Measurements from ENCODE around the gene USP49.
"Not testable (repeated sequence)": the region's sequence is repeated elsewhere in the genome, so short reads cannot be mapped to it uniquely, and the experiment has no call there.

Gene USP49

DNA sequence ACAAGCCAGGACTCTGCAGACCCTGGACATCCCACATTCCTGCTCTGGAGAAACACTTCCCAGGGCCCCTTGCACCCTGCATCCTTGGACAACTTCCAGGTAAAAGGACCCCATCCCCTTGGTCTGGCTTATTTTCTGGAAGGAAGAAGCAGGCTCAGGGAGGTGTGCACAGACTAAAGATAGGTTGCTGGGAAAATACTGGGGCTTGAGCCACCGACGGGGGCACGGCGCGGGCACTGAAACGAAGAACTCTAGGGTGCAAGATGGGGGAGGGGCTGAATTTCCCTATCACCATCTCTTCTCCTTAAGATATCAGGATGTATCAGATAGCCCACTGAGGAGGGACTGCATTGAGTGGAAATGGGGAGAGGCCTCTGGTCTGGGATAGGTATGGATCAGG is 116.3 kb downstream of the USP49 start:
- H3K27ac ChIP-seq (ENCODE audit: low read depth, low read length): no peak overlapping the region
- no peak overlapping the region for H3K9ac ChIP-seq (ENCODE audit: low read length)
- peaks cover 20% of the 10 kb centered on the region for H3K36me3 ChIP-seq (ENCODE audit: control insufficient read depth, insufficient read depth, low read length)

GRCh38 chr6:41777551-41778285 is 117.5 kb downstream of the USP49 start:
- H3K9ac ChIP-seq (ENCODE audit: low read length): no peak overlapping the region
- H3K36me3 ChIP-seq (ENCODE audit: control insufficient read depth, insufficient read depth, low read length): peaks cover 20% of the 10 kb centered on the region
- H3K4me1 ChIP-seq (ENCODE audit: control insufficient read depth, insufficient read depth, low read length): peaks cover 12% of the 10 kb centered on the region
- H3K27me3 ChIP-seq (ENCODE audit: control insufficient read depth, insufficient read depth, low read length): no peaks in the 10 kb centered on the region
- H3K27ac ChIP-seq (ENCODE audit: low read depth, low read length): no peak overlapping the region
- H3K4me3 ChIP-seq (ENCODE audit: low read length): no peak overlapping the region

More for the DNA sequence above, 116.3 kb downstream of the USP49 start:
- peaks cover 12% of the 10 kb centered on the region for H3K4me1 ChIP-seq (ENCODE audit: control insufficient read depth, insufficient read depth, low read length)
- peak overlapping the region; percentile 86 for H3K4me3 ChIP-seq (ENCODE audit: low read length)
- no peaks in the 10 kb centered on the region for H3K27me3 ChIP-seq (ENCODE audit: control insufficient read depth, insufficient read depth, low read length)

- no peak overlapping the region for H3K4me3 ChIP-seq (ENCODE audit: low read length)
- no peaks in the 10 kb centered on the region for H3K27me3 ChIP-seq (ENCODE audit: control insufficient read depth, insufficient read depth, low read length)
- peaks cover 32% of the 10 kb centered on the region for H3K36me3 ChIP-seq (ENCODE audit: control insufficient read depth, insufficient read depth, low read length)
- H3K27ac ChIP-seq (ENCODE audit: low read depth, low read length): no peak overlapping the region
- peaks cover 6% of the 10 kb centered on the region for H3K4me1 ChIP-seq (ENCODE audit: control insufficient read depth, insufficient read depth, low read length)
- H3K9ac ChIP-seq (ENCODE audit: low read length): no peak overlapping the region
These were observed 119.8 kb downstream of the USP49 start for GRCh38 chr6:41775293-41775882.

GRCh38 chr6:41774841-41775240 is 120.3 kb downstream of the USP49 start:
- H3K4me3 ChIP-seq (ENCODE audit: low read length): no peak overlapping the region
- no peak overlapping the region for H3K9ac ChIP-seq (ENCODE audit: low read length)
- peaks cover 6% of the 10 kb centered on the region for H3K4me1 ChIP-seq (ENCODE audit: control insufficient read depth, insufficient read depth, low read length)
- H3K36me3 ChIP-seq (ENCODE audit: control insufficient read depth, insufficient read depth, low read length): peaks cover 34% of the 10 kb centered on the region
- H3K27ac ChIP-seq (ENCODE audit: low read depth, low read length): no peak overlapping the region
- H3K27me3 ChIP-seq (ENCODE audit: control insufficient read depth, insufficient read depth, low read length): no peaks in the 10 kb centered on the region

GRCh38 chr6:41771058-41771983 is 123.9 kb downstream of the USP49 start:
- H3K27ac ChIP-seq (ENCODE audit: low read depth, low read length): no peak overlapping the region
- H3K36me3 ChIP-seq (ENCODE audit: control insufficient read depth, insufficient read depth, low read length): peaks cover 30% of the 10 kb centered on the region
- H3K4me1 ChIP-seq (ENCODE audit: control insufficient read depth, insufficient read depth, low read length): no peaks in the 10 kb centered on the region
- no peak overlapping the region for H3K4me3 ChIP-seq (ENCODE audit: low read length)
- no peak overlapping the region for H3K9ac ChIP-seq (ENCODE audit: low read length)
- no peaks in the 10 kb centered on the region for H3K27me3 ChIP-seq (ENCODE audit: control insufficient read depth, insufficient read depth, low read length)

- H3K27me3 ChIP-seq (ENCODE audit: control insufficient read depth, insufficient read depth, low read length): no peaks in the 10 kb centered on the region
- H3K9ac ChIP-seq (ENCODE audit: low read length): no peak overlapping the region
- no peak overlapping the region for H3K27ac ChIP-seq (ENCODE audit: low read depth, low read length)
- H3K36me3 ChIP-seq (ENCODE audit: control insufficient read depth, insufficient read depth, low read length): peaks cover 29% of the 10 kb centered on the region
- no peaks in the 10 kb centered on the region for H3K4me1 ChIP-seq (ENCODE audit: control insufficient read depth, insufficient read depth, low read length)
- no peak overlapping the region for H3K4me3 ChIP-seq (ENCODE audit: low read length)
These were observed 124.7 kb downstream of the USP49 start for GRCh38 chr6:41770381-41771057.

- no peak overlapping the region for H3K27ac ChIP-seq (ENCODE audit: low read depth, low read length)
These were observed 125.8 kb downstream of the USP49 start for GRCh38 chr6:41769376-41769775.

DNA sequence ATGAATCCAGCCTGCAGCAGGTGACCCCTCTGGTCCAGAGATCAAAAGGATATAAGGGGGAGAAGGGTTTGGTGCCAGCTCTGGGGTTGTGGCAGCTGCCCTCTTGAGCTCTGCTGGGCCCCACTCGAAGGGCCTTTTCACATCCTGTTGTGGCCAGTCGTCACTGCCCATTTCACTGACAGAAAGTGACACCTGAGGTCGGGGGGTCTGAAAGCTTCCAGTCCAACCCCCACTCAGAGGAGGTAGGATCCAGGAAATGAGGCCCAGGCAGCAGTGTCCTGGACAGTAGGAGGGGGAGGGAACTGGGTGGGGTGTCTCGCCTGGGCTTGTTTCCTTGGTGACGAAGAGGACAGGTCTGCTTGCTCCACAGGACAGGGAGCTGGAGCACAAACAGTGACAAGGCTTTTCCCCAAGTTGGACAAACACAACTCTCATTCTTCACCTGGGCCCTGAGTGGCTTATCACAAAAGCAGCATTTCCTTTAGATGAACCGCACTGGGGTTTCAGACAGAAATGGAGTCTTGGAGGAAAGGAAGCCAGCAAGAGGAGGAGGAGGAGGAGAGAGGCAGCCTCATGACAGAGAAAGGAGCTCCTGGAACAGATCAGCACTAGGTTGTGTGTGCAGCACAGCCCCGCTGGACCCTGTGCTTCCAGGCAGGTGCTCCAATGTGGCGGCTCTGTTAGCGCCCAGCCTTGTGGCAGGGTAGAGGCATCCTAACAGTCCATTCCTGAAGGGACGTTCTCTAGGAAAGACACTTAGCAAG is 126.4 kb downstream of the USP49 start:
- Histone ChIP-seq H3K9ac (ENCODE audit: low read length) (no peak overlapping the region), H3K4me3 (ENCODE audit: low read length) (no peak overlapping the region), H3K27me3 (ENCODE audit: control insufficient read depth, insufficient read depth, low read length) (no peaks in the 10 kb centered on the region), H3K36me3 (ENCODE audit: control insufficient read depth, insufficient read depth, low read length) (peaks cover 14% of the 10 kb centered on the region), H3K4me1 (ENCODE audit: control insufficient read depth, insufficient read depth, low read length) (no peaks in the 10 kb centered on the region), H3K27ac (ENCODE audit: low read depth, low read length) (no peak overlapping the region)

More at GRCh38 chr6:41769376-41769775, 125.8 kb downstream of the USP49 start:
- H3K27me3 ChIP-seq (ENCODE audit: control insufficient read depth, insufficient read depth, low read length): no peaks in the 10 kb centered on the region
- no peak overlapping the region for H3K9ac ChIP-seq (ENCODE audit: low read length)
- peaks cover 17% of the 10 kb centered on the region for H3K36me3 ChIP-seq (ENCODE audit: control insufficient read depth, insufficient read depth, low read length)
- no peak overlapping the region for H3K4me3 ChIP-seq (ENCODE audit: low read length)
- H3K4me1 ChIP-seq (ENCODE audit: control insufficient read depth, insufficient read depth, low read length): no peaks in the 10 kb centered on the region

GRCh38 chr6:41767112-41767833 is 127.9 kb downstream of the USP49 start:
- Histone ChIP-seq H3K4me3 (ENCODE audit: low read length) (no peak overlapping the region), H3K27me3 (ENCODE audit: control insufficient read depth, insufficient read depth, low read length) (no peaks in the 10 kb centered on the region), H3K9ac (ENCODE audit: low read length) (no peak overlapping the region), H3K27ac (ENCODE audit: low read depth, low read length) (no peak overlapping the region), H3K36me3 (ENCODE audit: control insufficient read depth, insufficient read depth, low read length) (peaks cover 12% of the 10 kb centered on the region), H3K4me1 (ENCODE audit: control insufficient read depth, insufficient read depth, low read length) (no peaks in the 10 kb centered on the region)

GRCh38 chr6:41766043-41766664 is 129.0 kb downstream of the USP49 start:
- not testable (repeated sequence) for H3K4me1 ChIP-seq (ENCODE audit: control insufficient read depth, insufficient read depth, low read length); H3K27me3 ChIP-seq (ENCODE audit: control insufficient read depth, insufficient read depth, low read length); H3K9ac ChIP-seq (ENCODE audit: low read length); H3K36me3 ChIP-seq (ENCODE audit: control insufficient read depth, insufficient read depth, low read length); H3K4me3 ChIP-seq (ENCODE audit: low read length); H3K27ac ChIP-seq (ENCODE audit: low read depth, low read length)

DNA sequence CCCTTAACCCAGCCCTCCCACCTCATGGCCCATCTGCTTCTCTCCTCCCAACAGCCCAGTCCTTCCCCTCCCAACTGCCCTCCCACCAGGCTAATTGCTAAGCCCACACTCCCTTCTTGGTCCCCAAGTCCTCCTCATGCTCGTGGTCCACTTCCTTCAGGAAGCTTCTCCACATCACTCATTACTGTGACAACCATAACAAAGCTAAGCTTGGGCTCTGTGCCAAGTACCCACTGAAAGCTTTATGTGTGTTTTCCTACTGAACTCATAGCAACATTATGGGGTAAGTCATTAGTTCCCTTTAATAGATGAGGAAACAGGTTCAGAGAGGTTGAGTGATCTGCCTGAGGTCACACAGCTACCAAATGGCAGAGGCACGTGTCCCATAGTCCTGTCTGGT is 131.7 kb downstream of the USP49 start:
- Histone ChIP-seq H3K27ac (ENCODE audit: low read depth, low read length) (no peak overlapping the region), H3K4me3 (ENCODE audit: low read length) (no peak overlapping the region), H3K4me1 (ENCODE audit: control insufficient read depth, insufficient read depth, low read length) (no peaks in the 10 kb centered on the region), H3K27me3 (ENCODE audit: control insufficient read depth, insufficient read depth, low read length) (no peaks in the 10 kb centered on the region), H3K36me3 (ENCODE audit: control insufficient read depth, insufficient read depth, low read length) (no peaks in the 10 kb centered on the region), H3K9ac (ENCODE audit: low read length) (no peak overlapping the region)
